Suprapubic skin (tissue), 4 donors: ENCODE data around the gene TRAPPC10. TPM values are rescaled to one million over a fixed set of nuclear protein-coding genes. Genes with fewer than 3 reads are reported as not detected.

Experiments
- total RNA-seq, 4 donors: library from RNA; depleted of rRNA; stranded (reverse); fragments of >200 nt; gene quantifications; one replicate each; pipeline ENCODE4 v1.1.0, GENCODE V29; 2016

Gene TRAPPC10
- total RNA-seq, 4 donors from 2014 or later, result 31.0 to 51.8 (median 43.0) TPM

Other genes with a start within 250 kb of the TRAPPC10 start
- 10 to 100 TPM; 17.5 to 39.9 (median 27.9) TPM for gene CSTB, start 236.0 kb upstream of the TRAPPC10 start, total RNA-seq
- 10 to 100 TPM; 22.5 to 34.6 (median 28.4) TPM for gene RRP1, start 222.7 kb upstream of the TRAPPC10 start, total RNA-seq
- gene AGPAT3, start 147.1 kb upstream of the TRAPPC10 start, total RNA-seq, result 10 to 100 TPM; 61.0 to 77.9 (median 69.4) TPM
- 10 to 100 TPM in 2 of 4 donors, 1 to 10 TPM in 2; 6.0 to 20.9 (median 8.8) TPM for gene PWP2, start 95.1 kb downstream of the TRAPPC10 start, total RNA-seq
- gene GATD3, start 121.4 kb downstream of the TRAPPC10 start, total RNA-seq, result 10 to 100 TPM in 1 of 4 donors, 1 to 10 TPM in 3; 1.6 to 44.7 (median 7.3) TPM
- gene ICOSLG, start 228.6 kb downstream of the TRAPPC10 start, total RNA-seq, result 10 to 100 TPM in 3 of 4 donors, 1 to 10 TPM in 1; 5.1 to 13.5 (median 10.8) TPM
- gene DNMT3L, start 249.6 kb downstream of the TRAPPC10 start, total RNA-seq, result not detected